SKM-1 (cell line): ENCODE measurements around the gene VIPR2.
"Not testable (repeated sequence)": the region's sequence is repeated elsewhere in the genome, so short reads cannot be mapped to it uniquely, and the experiment has no call there.

Experiments used
- DNase-seq: peaks from one replicate; lab custom pipeline; 2025; ENCODE audit not compliant: unreplicated experiment; lab: John Stamatoyannopoulos, UW

Gene VIPR2

DNA sequence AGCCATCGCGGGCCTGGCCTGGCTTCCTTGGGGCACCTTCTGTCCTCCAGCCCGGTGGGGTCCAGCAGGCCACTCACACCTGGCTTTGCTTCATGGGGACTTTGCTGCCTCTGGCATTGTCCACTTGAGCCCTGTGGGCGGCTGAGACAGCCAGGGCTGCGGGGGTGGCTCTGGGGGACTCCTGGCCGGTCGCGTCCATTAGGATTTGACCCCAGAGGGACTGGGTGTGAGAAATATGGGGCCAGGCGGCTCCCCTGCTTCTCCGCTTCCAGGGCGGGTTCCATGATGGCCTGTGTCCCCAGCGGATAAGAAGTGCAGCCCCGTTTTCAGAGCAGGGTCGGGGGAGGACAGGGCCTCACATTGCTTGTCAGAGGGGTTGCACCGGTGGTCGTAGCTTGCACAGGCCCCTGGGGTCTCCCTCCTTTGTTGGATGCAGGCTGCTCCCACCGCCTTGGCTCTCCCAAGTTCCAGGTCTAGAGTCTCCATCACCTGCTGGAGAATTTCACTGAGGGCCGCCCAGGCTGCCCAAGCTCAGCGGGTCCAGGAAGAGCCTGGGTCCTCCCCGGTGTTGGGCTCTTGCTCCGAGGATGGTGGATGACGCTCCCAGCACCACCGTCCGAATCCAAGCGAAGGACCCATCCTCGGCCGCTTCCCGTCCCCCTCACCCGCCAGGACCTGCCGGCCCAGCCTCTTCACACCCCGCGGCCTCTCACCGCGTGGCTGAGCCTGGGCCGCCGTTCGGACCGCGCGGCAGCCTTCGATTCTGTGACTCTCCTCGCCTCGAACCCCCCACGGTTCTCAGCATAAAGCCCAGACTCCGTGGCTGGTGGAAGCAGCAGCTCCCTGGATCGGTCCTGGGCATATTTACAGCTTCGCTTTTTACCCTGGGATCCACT is 148.2 kb downstream of the VIPR2 start:
- no peak for DNase-seq

DNA sequence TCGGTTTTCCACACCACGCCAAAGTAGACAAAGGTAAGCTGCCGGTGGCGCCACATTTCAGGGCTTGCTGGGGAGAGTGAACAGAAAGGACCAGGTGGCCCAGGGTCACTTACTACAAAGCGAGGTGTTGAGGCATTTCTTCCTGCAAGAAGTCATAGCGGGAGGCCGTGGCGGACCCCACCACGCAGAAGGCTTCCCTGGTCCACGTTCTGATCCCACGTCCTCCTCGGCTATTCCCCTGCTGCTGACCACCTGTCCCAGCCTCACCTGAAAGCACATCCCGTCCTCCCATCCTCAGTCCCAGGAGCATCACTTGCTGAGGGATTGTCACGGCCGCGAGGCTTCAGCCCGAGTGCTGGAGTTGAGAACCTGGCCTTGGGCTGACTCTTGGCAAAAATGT is 149.2 kb downstream of the VIPR2 start:
- no peak for DNase-seq

DNA sequence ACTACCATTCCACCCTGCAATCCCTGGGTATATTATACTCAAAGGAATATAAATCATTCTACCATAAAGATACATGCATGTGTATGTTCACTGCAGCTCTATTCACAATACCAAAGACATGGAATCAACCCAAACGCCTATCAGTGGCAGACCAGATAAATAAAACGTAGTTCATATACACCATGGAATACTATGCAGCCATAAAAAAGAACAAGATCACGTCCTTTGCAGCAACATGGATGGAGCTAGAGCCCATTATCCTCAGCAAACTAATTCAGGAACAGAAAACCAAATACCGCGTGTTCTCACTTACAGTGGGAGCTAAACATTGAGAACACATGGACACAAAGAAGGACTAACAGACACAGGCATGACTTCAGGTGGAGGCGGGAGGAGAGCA is 150.0 kb downstream of the VIPR2 start:
- DNase-seq: no peak

DNA sequence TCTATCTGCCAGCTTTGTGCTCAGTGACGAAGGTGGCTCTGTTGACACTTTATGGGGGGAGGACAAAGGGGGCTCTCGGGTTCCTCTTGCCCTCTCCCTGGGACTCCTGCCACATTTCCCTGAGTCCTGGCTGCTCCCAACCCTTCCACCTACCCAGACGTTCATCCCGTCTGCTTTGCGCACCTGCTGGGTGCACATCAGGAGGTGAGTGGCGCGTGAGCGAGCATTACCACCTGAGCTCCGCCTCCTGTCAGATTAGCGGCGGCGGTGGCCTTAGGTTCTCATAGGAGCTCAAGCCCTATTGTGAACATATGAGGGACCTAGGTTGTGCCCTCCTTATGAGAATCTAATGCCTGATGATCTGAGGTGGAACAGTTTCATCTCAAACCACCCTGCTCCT is 151.1 kb downstream of the VIPR2 start:
- DNase-seq: no peak

DNA sequence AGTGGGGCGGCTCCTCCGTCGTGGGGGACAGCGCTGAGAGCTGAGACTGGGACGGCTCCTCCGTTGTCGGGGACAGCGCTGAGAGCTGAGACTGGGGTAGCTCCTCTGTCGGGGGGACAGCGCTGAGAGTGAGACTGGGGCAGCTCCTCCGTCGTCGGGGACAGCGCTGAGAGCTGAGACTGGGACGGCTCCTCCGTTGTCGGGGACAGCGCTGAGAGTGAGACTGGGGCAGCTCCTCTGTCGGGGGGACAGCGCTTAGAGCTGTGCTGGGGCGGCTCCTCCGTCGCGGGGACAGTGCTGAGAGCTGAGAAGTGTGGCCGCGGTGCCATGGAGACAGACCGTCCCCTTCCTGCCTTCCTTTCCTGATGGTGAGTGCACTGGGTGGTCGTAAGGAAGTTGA is 151.9 kb downstream of the VIPR2 start:
- no peak for DNase-seq

DNA sequence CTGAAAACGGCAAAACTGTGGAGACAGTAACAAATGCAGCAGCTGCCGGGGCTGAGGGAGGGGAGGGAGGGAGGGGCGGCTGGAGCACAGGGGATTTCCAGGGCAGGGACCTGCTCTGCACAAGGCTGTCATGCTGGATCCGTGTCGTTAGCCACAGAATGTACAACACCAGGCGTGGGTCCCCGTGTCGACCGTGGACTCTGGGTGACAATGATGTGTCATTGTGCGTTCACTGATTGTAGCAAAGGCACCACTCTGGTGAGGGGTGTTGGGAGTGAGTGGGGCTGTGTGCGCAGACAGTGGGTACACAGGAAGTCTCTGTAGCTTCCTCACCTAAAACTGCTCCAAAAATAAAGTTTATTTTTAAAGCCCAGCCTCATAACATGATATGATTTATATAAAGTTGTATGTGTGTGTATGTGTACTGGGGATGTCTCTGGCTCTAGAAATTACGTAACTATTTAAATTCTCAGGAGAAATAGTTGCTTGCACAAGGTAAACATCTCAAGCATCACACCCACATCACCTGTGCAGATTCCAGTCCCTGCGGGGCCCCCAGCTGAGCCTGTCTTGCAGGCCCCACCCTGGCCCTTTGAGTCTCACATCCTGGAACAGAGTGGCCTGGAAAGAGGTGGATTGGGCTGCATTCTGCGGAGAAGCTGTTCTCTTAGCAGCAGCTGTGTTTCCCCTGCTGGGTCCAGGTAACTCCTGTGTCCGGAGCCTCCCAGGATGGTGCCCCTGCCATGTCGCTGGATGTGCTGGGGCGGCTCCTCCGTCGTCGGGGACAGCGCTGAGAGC is 152.6 kb downstream of the VIPR2 start:
- no peak for DNase-seq

DNA sequence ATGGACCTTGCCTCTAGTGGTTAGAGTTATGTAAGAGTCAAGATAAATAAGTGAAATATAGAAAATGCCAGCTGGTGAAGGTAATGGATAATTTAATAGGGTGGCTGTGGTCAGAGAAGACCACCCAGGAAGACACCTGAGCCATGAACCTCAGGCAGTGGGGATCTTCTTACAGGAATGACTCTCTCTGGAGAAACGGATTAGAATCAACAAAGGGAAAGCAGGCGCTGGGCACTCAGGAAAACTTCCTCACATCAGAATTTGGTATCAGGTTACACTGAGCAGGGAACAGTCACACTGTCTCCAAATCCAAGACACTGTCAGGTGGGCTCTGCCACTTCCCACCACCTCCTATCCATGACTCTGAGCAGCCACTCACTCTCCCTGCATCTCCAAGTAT is 155.7 kb downstream of the VIPR2 start:
- DNase-seq: no peak

DNA sequence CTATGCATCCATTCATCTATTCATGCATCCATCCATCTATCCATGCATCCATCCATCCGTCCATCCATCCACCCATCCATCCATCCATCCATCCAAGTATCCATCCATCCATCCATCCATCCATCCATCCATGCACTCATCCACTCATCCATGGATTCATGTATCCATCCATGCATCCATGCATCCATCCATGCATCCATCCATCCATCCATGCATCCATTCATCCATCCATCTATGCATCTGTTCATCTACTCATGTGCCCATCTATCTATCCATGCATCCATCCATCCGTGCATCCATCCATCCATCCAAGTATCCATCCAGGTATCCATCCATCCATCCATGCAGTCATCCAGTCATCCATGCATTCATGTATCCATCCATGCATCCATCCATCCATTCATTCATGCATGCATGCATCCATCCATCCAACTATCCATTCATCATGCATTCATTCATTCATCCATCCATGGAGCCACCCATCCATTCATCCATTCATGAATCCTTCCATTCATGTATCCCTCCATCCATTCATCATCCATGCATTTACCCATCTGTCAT is 156.3 kb downstream of the VIPR2 start:
- no peak for DNase-seq

DNA sequence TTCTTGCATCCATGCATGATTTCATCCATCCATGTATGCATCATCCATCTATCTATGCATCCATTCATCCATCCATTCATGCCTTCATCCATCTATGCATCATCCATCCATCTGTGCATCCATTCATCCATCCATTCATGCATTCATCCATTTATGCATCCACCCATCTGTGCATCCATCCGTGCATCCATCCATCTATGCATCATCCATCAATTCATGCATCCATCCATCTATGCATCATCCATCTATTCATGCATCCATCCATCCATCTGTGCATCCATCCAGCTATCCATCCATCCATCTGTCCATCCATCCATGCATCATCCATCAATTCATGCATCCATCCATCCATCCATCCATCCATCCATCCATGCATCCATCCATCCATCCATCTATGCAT is 157.0 kb downstream of the VIPR2 start:
- DNase-seq: no peak

DNA sequence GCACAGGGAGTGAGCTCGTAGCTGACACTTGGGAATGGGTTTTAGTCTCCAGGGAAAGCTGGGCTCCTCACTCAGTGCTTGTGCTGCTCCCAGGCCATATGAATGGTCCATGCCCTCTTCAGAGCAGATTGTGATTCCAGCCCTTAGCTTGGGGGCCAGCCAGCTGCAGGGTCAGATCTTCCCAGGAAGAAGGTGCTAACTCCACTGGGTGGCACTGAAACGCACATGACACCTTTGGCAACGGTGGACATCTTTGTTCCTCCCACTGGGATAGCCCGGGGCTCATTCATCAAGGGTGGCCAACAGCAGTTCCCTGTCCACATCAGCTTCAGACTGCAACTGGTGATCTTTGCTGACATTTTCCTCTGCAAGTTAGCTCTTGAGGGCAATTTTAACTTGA is 159.1 kb downstream of the VIPR2 start:
- DNase-seq: no peak

DNA sequence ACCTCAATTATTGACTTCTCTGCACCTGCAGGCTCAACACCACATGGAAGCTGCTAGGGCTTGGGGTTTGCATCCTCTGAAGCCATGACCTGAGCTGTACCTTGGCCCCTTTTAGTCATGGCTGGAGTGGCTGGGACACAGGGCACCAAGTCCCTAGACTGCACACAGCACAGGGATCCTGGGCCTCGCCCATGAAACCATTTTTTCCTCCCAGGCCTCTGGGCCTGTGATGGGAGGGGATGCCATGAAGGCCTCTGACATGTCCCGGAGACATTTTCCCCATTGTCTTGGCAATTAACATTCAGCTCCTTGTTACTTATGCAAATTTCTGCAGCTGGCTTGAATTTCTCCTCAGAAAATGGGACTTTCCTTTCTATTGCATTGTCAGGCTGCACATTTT is 160.7 kb downstream of the VIPR2 start:
- not testable (repeated sequence) for DNase-seq

DNA sequence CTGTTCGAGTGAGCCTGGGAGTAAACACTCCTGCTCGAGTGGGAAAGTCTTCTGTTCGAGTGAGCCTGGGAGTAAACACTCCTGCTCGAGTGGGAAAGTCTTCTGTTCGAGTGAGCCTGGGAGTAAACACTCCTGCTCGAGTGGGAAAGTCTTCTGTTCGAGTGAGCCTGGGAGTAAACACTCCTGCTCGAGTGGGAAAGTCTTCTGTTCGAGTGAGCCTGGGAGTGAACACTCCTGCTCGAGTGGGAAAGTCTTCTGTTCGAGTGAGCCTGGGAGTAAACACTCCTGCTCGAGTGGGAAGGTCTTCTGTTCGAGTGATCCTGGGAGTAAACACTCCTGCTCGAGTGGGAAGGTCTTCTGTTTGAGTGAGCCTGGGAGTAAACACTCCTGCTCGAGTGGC is 162.6 kb downstream of the VIPR2 start:
- DNase-seq: not testable (repeated sequence)

DNA sequence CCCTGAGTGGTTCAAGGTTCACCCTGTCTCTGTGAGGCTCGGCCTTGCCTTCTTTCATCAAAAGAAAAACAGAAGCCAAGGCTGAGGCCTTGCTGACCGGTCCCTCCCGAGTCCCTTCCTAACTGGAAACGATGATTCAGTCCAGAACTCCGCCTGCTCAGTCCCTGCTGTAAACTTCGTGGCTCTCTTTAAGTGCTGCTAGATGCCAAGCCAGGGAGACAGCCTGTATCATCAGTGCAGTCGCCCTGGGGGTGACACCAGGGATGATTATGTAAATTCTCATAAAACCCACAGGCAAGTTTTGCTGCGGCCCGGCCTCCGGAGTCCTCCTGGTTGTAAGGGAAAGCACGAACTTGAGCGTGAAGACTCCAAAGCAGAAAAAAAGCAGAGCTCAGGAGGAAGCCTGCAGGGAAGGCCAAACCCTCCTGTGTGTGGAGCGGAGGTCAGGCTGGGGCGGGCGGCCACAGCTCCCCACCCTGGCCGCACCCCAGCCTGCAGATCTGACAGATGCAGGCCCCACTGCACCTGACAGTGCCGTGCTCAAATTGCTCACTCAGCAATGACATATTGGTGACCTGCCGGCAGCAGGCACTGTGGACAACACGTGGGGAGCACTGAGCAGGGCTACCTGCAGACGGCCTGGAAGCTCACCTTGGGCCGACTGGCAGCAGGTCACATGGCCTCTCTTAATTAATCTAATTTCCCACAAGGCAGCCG is 164.9 kb downstream of the VIPR2 start:
- no peak for DNase-seq

DNA sequence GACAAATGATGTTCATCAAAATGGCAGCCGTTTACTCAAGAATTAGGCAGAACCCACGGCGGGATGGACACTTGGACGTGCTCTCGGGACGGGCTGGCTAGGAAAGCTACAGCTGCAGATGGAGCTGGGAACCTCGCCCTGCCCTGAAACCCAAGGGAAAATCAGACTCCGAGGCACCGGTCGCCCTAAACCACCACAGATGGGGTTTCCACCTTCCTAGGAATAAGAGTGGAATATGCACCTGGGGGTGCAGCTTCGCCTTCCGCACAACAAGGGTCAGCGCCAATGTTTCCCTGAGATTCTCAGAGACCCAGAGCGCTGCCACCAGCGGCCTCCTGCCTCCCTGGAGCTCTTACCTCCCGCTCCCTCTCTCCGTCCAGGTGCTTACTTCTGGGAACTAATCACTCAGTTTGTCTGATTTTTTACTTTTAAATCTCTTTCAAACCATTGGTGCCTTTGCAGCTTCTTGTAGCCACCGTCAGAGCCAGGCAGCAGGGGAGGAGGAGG is 165.6 kb downstream of the VIPR2 start:
- no peak for DNase-seq
